ENCODE results near the gene IGFBP6. TPM values are rescaled to one million over a fixed set of nuclear protein-coding genes. Genes with fewer than 3 reads are reported as not detected.

IGFBP6 gene
- total RNA-seq, 1 experiment from 2014 or later: 6.4 TPM

DNA sequence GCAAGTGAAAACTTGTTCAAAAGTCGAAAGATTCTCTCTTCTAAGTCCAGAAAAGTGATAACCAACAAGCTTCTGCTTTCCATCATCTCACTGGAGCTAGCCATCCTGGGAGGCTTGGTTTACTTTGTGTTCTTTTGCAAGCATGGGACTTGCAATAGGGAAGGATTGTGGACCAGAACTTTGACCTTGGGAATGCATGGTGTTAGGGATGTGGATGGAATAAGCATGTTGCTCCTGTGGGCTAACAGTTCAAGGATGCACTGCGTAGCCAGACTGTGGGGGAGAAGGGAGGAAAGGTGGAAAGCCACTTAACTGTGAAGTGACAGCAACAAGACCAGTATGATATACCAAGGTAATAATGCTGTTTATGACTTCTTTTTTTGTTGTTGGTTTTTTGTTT lies 34.4 kb downstream of the IGFBP6 start (continued):
- TF ChIP-seq, protein P1, sequence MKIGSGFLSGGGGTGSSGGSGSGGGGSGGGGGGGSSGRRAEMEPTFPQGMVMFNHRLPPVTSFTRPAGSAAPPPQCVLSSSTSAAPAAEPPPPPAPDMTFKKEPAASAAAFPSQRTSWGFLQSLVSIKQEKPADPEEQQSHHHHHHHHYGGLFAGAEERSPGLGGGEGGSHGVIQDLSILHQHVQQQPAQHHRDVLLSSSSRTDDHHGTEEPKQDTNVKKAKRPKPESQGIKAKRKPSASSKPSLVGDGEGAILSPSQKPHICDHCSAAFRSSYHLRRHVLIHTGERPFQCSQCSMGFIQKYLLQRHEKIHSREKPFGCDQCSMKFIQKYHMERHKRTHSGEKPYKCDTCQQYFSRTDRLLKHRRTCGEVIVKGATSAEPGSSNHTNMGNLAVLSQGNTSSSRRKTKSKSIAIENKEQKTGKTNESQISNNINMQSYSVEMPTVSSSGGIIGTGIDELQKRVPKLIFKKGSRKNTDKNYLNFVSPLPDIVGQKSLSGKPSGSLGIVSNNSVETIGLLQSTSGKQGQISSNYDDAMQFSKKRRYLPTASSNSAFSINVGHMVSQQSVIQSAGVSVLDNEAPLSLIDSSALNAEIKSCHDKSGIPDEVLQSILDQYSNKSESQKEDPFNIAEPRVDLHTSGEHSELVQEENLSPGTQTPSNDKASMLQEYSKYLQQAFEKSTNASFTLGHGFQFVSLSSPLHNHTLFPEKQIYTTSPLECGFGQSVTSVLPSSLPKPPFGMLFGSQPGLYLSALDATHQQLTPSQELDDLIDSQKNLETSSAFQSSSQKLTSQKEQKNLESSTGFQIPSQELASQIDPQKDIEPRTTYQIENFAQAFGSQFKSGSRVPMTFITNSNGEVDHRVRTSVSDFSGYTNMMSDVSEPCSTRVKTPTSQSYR (CRISPR knock-in tag; IDR thresholded peaks at IDR 0.05): no peak
- TF ChIP-seq OVOL2 (CRISPR knock-in tag; IDR thresholded peaks at IDR 0.05; ENCODE audit: borderline replicate concordance): no peak
- no peak for TF ChIP-seq CREM (CRISPR knock-in tag; IDR thresholded peaks at IDR 0.05)
- TF ChIP-seq CREB1 (CRISPR knock-in tag; IDR thresholded peaks at IDR 0.05): no peak
- TF ChIP-seq, protein P2, sequence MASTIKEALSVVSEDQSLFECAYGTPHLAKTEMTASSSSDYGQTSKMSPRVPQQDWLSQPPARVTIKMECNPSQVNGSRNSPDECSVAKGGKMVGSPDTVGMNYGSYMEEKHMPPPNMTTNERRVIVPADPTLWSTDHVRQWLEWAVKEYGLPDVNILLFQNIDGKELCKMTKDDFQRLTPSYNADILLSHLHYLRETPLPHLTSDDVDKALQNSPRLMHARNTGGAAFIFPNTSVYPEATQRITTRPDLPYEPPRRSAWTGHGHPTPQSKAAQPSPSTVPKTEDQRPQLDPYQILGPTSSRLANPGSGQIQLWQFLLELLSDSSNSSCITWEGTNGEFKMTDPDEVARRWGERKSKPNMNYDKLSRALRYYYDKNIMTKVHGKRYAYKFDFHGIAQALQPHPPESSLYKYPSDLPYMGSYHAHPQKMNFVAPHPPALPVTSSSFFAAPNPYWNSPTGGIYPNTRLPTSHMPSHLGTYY (CRISPR knock-in tag; IDR thresholded peaks at IDR 0.05): no peak
- no peak for TF ChIP-seq NFATC4 (CRISPR knock-in tag; IDR thresholded peaks at IDR 0.05)
- TF ChIP-seq, protein P3, sequence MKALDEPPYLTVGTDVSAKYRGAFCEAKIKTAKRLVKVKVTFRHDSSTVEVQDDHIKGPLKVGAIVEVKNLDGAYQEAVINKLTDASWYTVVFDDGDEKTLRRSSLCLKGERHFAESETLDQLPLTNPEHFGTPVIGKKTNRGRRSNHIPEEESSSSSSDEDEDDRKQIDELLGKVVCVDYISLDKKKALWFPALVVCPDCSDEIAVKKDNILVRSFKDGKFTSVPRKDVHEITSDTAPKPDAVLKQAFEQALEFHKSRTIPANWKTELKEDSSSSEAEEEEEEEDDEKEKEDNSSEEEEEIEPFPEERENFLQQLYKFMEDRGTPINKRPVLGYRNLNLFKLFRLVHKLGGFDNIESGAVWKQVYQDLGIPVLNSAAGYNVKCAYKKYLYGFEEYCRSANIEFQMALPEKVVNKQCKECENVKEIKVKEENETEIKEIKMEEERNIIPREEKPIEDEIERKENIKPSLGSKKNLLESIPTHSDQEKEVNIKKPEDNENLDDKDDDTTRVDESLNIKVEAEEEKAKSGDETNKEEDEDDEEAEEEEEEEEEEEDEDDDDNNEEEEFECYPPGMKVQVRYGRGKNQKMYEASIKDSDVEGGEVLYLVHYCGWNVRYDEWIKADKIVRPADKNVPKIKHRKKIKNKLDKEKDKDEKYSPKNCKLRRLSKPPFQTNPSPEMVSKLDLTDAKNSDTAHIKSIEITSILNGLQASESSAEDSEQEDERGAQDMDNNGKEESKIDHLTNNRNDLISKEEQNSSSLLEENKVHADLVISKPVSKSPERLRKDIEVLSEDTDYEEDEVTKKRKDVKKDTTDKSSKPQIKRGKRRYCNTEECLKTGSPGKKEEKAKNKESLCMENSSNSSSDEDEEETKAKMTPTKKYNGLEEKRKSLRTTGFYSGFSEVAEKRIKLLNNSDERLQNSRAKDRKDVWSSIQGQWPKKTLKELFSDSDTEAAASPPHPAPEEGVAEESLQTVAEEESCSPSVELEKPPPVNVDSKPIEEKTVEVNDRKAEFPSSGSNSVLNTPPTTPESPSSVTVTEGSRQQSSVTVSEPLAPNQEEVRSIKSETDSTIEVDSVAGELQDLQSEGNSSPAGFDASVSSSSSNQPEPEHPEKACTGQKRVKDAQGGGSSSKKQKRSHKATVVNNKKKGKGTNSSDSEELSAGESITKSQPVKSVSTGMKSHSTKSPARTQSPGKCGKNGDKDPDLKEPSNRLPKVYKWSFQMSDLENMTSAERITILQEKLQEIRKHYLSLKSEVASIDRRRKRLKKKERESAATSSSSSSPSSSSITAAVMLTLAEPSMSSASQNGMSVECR (CRISPR knock-in tag; IDR thresholded peaks at IDR 0.05; ENCODE audit: borderline replicate concordance): no peak
- no peak for TF ChIP-seq GTF2I (CRISPR knock-in tag; conservative IDR thresholded peaks at IDR 0.05)

DNA sequence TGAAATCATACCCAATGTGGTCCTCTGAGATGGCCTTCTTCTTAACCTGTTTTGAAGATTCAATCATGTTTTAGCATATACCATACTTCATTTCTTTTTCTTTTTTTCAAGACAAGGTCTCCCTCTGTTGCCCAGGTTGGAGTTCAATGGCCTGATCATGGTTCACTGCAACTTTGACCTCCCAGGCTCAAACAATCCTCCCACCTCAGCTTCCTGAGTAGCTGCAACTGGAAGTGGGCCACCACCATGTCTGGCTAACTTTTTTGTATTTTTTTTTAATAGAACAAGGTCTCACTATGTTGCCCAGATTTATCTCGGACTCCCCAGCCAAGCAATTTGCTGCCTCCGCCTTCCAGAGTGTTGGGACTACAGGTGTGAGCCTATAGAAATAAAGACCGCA lies 36.3 kb downstream of the IGFBP6 start:
- Mint-ChIP-seq H3K4me3 (no peak overlapping the region), H3K27me3 (ENCODE audit: low read depth) (peaks cover 42% of the 10 kb centered on the region), H3K4me1 (no peaks in the 10 kb centered on the region), H3K9me3 (peaks cover 12% of the 10 kb centered on the region), H3K36me3 (peaks cover 2% of the 10 kb centered on the region), H3K27ac (no peak overlapping the region)
- ATAC-seq (no peak), DNase-seq (ENCODE audit: low spot score) (no peak)
- CTCF ChIA-PET: interaction anchor here (1.8 kb wide), 1 partner anchor 64 kb away, joined by 7 read pairs; no protein-coding TSS in a partner anchor
- TF ChIP-seq SMAD4 (CRISPR knock-in tag; IDR thresholded peaks at IDR 0.05) (no peak), MYBL2 (CRISPR knock-in tag; IDR thresholded peaks at IDR 0.05) (no peak), ELF4 (CRISPR knock-in tag; IDR thresholded peaks at IDR 0.05; ENCODE audit: low read depth) (no peak), TEAD4 (CRISPR knock-in tag; IDR thresholded peaks at IDR 0.05) (no peak), NR1H2 (CRISPR knock-in tag; IDR thresholded peaks at IDR 0.05) (no peak)
- TF ChIP-seq, protein P4, sequence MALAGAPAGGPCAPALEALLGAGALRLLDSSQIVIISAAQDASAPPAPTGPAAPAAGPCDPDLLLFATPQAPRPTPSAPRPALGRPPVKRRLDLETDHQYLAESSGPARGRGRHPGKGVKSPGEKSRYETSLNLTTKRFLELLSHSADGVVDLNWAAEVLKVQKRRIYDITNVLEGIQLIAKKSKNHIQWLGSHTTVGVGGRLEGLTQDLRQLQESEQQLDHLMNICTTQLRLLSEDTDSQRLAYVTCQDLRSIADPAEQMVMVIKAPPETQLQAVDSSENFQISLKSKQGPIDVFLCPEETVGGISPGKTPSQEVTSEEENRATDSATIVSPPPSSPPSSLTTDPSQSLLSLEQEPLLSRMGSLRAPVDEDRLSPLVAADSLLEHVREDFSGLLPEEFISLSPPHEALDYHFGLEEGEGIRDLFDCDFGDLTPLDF (CRISPR knock-in tag; IDR thresholded peaks at IDR 0.05): no peak
- TF ChIP-seq, protein P5, sequence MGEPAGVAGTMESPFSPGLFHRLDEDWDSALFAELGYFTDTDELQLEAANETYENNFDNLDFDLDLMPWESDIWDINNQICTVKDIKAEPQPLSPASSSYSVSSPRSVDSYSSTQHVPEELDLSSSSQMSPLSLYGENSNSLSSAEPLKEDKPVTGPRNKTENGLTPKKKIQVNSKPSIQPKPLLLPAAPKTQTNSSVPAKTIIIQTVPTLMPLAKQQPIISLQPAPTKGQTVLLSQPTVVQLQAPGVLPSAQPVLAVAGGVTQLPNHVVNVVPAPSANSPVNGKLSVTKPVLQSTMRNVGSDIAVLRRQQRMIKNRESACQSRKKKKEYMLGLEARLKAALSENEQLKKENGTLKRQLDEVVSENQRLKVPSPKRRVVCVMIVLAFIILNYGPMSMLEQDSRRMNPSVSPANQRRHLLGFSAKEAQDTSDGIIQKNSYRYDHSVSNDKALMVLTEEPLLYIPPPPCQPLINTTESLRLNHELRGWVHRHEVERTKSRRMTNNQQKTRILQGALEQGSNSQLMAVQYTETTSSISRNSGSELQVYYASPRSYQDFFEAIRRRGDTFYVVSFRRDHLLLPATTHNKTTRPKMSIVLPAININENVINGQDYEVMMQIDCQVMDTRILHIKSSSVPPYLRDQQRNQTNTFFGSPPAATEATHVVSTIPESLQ (CRISPR knock-in tag; IDR thresholded peaks at IDR 0.05): no peak
- TF ChIP-seq, protein P6, sequence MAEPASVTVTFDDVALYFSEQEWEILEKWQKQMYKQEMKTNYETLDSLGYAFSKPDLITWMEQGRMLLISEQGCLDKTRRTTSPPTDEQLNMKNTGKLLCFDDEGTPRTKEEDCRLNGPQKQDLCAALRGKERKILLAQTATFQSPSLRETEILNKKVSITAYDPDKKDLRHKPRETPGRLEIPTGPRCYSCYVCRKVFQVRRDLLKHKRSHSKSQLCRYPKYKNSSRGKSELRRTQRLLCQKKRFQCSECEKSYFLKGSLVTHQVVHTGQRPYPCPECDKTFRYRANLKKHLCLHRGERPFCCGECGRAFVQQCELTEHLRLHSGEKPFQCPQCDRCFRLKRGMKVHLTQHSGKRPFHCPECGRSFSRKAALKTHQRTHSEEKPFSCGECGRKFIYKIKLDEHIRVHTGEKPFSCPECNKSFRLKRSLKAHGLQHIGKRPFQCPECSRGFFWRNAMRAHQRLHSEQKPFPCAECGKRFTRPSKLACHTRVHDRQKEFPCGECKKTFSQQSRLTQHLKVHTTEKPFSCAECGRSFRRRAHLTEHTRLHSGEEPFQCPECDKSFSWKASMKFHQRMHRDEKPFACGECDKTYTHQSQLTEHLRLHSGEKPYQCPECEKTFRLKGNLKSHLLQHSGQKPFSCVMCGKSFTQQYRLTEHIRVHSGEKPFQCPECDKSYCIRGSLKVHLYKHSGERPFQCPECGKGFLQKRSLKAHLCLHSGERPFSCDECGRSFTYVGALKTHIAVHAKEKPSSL (CRISPR knock-in tag; conservative IDR thresholded peaks at IDR 0.05): no peak
- POLR2A ChIA-PET: no interaction called here

All from WTC11 (cell line).